ENCODE measurements around the gene DOCK9.

Gene DOCK9

DNA sequence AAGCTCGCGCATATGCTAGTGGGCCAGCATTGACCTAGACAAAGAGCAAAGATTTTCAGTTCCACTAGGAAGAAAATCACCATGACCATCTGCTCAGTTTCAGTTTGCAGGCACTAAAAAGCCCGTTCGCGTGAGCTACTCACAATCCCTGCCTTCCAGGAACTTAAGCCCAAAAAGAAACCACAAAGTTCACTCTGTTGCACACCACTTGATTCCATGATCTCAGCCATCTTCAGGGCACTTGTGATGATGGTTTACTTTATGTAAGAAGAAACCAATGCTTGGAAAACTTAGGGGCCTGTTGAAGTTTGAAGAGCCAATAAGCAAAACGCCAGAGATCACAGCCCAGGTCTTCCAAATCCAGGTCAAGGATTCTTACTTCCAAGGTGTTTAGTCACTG is 180.4 kb downstream of the DOCK9 start:
- DNase-seq (ENCODE audit: low read depth): no peak

GRCh38 chr13:98796798-98797197 is 181.1 kb downstream of the DOCK9 start:
- no peak for DNase-seq (ENCODE audit: low read depth)

DNA sequence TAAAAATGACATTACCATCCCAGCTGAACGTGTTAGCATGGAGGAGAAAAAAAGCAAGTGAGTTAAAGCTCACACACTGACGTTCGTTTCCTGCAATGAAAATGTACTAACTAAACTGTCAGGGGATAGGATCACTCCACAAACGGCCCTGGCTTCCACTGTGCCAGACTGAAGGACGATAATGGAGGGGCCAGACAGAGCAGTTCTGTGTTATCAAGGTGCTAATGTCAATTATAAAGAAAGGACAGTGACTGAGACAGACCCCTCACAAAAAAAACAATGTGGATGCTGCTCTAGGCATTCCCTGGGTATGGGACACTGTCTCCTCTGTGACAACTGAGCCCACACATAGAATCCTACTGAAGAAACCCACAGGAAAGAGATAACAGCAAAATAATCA is 181.7 kb downstream of the DOCK9 start:
- no peak for DNase-seq (ENCODE audit: low read depth)

DNA sequence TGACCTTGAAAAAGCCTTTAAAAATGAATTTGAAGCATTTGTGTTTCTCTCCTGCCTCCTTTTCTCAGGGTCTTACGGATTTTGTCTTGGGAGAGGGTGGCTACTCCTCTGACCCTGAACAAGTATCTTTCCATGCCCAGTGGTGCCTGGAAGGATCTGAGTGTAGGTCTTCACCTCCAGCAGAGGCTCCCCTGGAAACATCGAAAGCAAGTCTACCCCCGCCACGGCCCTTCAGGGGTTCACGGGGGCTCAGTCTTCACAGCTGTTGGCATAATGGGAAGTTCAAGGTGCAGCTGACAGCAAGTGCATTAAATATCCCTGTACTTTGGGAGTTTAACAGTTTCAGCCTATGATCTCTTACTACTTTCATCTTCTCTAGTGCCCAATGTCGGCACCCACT is 182.6 kb downstream of the DOCK9 start:
- no peak for DNase-seq (ENCODE audit: low read depth)

DNA sequence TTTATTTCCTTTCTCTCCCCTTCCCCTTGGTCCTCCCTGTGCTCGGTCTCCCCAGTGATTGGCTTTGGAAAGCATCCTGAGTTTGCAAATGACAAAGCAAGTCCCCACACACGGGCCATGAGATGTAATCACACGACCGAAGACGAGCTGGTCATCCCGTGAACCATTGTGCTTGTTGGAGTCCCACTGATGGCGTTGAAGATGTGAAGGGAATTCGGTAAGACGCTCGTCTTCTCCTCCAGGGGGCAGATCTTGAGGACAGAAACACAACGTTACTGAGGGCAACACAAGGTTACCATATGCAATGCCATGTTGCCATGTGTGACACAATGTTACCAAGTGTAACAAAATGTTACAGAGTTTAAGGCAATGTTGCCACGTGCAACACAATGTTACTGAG is 183.4 kb downstream of the DOCK9 start:
- DNase-seq (ENCODE audit: low read depth): no peak

GRCh38 chr13:98792785-98793495 is 184.9 kb downstream of the DOCK9 start:
- DNase-seq (ENCODE audit: low read depth): no peak

DNA sequence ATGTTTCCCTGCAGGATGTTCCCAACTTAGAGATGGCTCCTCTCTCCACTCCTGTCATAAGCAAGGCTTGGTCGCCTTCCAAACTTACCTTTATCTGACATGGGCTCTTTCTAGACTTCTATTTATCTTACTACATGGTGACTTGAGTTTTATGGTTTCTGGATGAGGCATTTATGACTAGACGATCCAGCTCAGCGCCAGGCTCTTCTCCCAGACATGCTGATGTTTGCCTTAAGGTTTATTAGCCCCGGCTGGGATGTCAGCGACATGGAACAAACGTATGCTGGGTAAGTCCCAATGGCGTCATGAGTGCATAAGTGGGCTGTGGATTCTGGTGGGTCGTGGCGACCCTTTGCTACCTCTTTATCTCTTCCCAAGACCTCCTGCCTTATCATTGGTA is 185.5 kb downstream of the DOCK9 start:
- no peak for DNase-seq (ENCODE audit: low read depth)

DNA sequence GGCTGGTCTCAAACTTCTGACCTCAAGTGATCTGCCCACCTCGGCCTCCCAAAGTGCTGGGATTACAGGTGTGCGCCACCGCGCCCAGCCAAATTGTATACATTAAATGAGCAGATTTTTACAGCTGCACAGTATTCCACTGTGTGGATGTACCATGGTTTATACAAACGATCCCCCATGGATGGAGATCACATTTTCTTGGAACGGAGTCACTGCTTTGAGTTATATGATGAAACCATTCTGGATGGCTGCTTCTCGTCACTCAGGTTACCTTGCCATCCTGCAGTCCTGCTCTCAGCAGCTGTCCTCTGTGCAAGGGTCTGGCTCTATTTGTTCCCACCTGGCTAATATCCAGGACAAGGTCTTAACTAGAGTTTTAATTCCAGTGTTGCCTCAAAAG is 186.3 kb downstream of the DOCK9 start:
- no peak for DNase-seq (ENCODE audit: low read depth)

DNA sequence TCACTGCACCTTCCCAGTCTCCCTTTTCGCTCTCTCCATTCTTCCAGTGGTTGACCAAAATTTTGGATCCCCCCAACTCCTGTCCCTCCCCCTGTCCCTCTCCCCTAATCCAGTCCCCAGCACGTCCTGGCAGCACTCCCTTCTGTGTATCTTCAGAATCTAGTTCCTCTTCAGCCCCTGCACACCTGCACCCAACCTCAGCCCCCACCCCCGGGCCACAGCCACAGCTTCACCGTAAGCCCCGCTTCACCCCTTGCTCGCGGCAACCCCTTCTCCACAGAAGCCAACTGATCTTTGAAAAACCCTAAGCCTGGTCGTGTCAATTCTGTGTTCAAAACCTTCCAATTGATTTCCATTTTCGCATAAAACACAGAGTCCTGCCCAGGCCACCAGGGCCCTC is 189.9 kb downstream of the DOCK9 start:
- no peak for DNase-seq (ENCODE audit: low read depth)

DNA sequence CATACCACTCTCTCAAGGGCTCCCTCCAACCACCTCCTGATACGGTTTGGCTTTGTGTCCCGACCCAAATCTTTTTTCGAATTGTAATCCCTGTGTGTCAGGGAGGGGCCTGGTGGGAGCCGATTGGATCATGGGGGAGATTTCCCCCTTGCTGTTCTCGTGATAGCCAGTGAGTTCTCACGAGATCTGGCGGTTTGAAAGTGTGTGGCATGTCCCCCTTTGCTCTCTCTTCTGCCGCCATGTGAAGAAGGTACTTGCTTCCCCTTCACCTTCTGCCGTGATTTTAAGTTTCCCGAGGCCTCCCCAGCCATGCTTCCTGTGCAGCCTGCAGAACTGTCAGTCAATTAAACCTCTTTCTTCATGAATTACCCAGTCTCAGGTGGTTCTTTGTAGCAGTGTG is 190.7 kb downstream of the DOCK9 start:
- DNase-seq (ENCODE audit: low read depth): no peak

GRCh38 chr13:98786023-98786422 is 191.8 kb downstream of the DOCK9 start:
- no peak for DNase-seq (ENCODE audit: low read depth)

- DNase-seq (ENCODE audit: low read depth): no peak
Measured at GRCh38 chr13:98785405-98785804, 192.5 kb downstream of the DOCK9 start.

GRCh38 chr13:98784666-98785065 is 193.2 kb downstream of the DOCK9 start:
- no peak for DNase-seq (ENCODE audit: low read depth)

DNA sequence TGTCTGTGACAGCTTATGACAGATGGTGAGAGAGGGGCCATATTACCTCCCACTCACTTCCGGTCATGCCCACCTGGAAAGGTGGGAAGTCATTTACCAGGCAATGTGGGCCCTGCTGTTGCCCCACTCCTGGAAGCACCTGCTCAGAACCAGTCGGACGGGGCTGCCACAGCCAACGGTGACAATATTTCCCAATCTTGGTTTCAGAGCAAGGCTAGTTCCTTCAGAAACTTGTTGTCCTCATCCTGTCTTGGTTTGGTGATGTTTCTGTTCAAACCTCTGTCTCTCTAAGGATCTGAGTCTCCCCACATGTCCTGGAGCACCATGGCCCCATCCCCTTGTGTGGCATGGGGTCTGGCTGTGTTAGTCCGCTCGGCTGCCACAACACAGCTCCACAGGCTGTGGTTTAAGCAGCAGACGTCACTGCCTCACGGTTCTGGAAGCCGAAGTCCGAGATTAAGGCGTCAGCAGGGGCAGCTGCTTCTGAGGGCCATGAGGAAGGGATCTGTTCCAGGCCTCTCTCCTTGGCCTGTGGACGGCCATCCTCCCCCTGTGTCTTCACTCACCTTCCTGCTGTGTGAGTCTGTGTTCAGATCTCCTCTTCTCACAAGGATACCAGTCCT is 193.9 kb downstream of the DOCK9 start:
- no peak for DNase-seq (ENCODE audit: low read depth)

DNA sequence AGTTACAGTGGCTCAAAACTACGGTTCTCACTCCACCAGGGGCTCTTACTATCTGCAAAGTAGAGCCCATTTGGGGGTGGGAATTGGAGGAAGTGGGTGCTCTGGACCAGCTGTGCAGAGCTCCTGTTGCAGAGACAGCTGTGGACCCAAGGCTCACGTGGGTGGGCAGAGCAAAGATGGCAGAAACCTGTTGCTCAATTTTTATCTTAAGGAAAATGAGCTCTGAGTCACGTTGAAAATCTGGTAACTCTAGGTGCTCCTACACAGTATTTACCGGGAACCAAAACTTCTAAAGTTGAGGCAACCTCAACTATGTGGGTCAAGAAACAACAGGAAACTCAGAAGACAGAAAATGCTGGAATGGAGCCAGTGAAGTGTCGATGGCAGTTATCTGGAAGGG is 195.2 kb downstream of the DOCK9 start:
- DNase-seq (ENCODE audit: low read depth): no peak

GRCh38 chr13:98781905-98782304 is 196.0 kb downstream of the DOCK9 start:
- no peak for DNase-seq (ENCODE audit: low read depth)

DNA sequence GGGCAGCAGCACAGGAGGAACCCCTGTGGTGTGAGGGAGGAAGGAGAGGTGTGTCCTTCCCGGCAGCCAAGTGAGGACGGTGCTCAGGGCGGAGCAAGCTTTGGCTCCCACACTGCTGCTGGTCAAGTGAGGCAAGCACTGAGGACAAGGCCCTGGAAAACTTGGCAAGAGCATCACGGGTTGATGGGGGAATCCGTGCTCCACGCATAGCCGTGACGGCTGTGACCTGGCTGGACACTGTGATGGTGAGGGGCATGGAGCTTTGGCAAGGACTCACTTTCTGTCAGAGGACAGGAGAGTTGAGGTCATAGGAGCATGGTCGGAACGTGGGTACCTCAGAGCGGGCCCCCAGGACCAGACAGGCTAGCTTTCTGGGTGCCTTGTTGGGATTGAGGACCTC is 196.4 kb downstream of the DOCK9 start:
- DNase-seq (ENCODE audit: low read depth): no peak

DNA sequence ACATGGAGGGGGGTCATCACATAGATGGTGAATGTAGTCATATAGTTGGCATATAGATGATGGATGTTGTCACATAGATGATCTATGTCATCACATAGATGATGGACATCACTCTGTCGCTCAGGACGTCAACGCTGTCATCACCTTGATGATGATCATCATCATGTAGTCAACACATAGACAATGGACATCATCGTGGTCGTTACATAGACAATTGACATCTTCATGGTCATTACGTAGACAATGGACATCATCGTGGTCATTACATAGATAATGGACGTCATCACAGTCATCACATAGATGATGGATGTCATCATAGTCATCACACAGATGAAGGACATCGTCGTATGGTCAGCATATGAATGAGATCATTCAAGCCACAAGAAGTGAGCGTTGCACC is 196.8 kb downstream of the DOCK9 start:
- DNase-seq (ENCODE audit: low read depth): no peak

DNA sequence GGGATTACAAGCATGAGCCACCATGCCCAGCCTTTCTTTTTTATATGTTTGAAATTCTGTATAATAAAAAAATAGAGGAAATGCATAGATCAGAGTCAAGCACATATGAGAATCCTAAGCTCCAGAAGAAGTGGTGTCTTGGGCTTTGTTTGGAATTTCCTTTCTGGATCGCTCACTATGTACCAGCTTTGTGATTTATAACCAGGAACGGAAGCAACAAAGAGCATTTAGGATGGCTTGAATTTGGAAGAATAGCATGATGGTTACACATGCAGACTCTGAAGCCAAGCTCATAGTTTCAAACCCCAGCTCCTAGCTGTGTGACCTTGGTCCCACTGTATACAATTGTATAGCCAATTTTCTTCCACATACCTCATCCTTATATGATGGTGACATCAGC is 197.4 kb downstream of the DOCK9 start:
- no peak for DNase-seq (ENCODE audit: low read depth)

DNA sequence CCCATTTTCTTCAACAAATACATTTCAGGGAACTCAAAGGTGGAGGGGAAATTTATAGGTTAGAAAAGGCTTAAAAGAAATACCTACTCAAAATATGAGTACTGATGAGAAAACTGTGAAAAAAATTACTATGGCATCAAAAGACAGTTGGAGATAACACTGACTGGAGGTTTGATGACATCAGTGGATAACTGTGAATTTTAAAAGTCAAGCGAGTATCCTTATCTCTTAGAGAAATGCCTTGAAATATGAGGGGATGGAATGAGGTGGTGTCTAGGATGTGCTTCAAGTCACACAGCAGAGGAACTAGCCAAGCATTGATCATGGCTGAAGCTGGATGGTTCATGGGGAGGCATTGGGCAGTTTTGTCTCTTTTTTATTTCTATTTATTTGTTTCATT is 198.2 kb downstream of the DOCK9 start:
- no peak for DNase-seq (ENCODE audit: low read depth)

DNA sequence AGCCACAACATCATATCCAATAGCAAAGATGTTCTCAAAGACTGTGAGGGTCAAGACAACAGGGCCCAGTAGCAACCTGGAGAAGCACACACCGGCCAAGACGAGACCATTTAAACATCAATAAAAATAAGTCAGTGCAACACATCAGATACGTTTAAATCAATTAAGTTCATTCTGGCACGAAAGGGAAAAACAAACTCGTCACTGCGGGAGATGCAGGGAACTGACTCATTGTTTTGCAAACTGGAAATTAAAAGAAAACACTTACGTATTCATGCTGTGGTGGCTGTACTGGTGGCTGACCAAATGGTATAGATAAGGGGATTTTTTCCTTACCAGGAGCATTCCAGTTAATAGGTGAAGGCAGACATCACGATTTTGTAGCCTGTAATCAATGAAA is 199.1 kb downstream of the DOCK9 start:
- DNase-seq (ENCODE audit: low read depth): no peak

GRCh38 chr13:98776644-98777043 is 201.2 kb downstream of the DOCK9 start:
- no peak for DNase-seq (ENCODE audit: low read depth)

DNA sequence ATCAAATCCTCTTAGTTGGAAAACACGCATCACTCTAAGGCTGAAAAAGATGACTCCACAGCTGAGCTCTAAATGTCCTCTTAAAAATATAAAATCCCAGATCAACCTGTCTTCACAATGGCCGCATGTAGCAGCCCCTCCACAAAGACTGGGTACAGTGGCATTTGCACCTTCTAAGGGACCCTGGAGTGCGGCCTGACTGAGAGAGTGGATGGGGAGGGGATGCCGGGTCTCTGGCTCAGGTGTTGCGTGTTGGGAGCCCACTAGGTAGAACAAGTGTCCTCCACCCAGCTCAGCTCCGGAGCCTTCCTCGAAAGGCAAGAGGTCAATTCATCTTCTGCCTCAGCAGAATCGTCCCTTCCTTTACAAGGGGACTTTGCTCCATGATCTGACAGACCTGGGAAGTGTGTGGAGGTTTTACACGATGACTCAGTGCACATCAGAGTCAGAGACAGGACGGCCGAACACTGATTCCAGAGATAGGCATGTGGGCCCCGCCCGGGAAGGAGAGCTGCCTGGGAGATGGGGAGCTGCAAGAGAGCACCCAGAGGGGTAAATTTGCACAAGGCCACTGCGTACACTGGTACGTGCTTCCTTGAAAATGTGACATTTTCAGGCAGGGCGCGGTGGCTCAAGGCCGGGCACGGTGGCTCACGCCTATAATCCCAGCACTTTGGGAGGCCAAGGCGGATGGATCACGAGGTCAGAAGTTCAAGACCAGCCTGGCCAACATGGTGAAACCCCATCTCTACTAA is 201.8 kb downstream of the DOCK9 start:
- no peak for DNase-seq (ENCODE audit: low read depth)
